GM12891 (cell line): ENCODE measurements around the gene HS1BP3.
A peak's percentile ranks its signal among the peaks of the same experiment; 100 is the strongest.

Experiments used
- DNase-seq: peaks from one replicate; pipeline ENCODE4 v3.0.0; 2011; ENCODE audit warnings: low spot score; ENCODE audit not compliant: insufficient read length
- FAIRE-seq: peaks from 2 replicates; lab custom pipeline; 2011; peaks lifted over from hg19 to GRCh38; lab: Jason Lieb, UNC
- PAX5 ChIP-seq: IDR thresholded peaks from 2 replicates; pipeline ENCODE4 v1.6.1; 2011; ENCODE audit warnings: low read length, moderate library complexity, mild to moderate bottlenecking; ENCODE audit not compliant: insufficient read depth, severe bottlenecking
- POLR2A ChIP-seq: IDR thresholded peaks from 2 replicates; pipeline ENCODE4 v1.6.1; 2011; ENCODE audit warnings: low read depth, low read length, control low read depth
- POLR2AphosphoS5 ChIP-seq: IDR thresholded peaks from 2 replicates; pipeline ENCODE4 v1.6.1; 2011; ENCODE audit warnings: low read depth, low read length, control low read depth
- POU2F2 ChIP-seq: IDR thresholded peaks from 2 replicates; pipeline ENCODE4 v1.6.1; 2011; ENCODE audit warnings: low read depth, mild to moderate bottlenecking, control low read depth, low read length, moderate library complexity
- SPI1 ChIP-seq: IDR thresholded peaks from 2 replicates; pipeline ENCODE4 v1.6.1; 2011; ENCODE audit warnings: low read depth, low read length, control low read depth
- TAF1 ChIP-seq: IDR thresholded peaks from 2 replicates; pipeline ENCODE4 v1.6.1; 2011; ENCODE audit warnings: low read depth, low read length, control low read depth

Gene HS1BP3

GRCh38 chr2:20668451-20668850 lies 17.6 kb upstream of the HS1BP3 start:
- TF ChIP-seq POLR2AphosphoS5 (no peak), TAF1 (no peak), SPI1 (no peak), POLR2A (no peak), PAX5 (no peak), POU2F2 (no peak)
- FAIRE-seq (no peak), DNase-seq (no peak)

- no peak for FAIRE-seq
- DNase-seq: no peak
- no peak for TF ChIP-seq PAX5
- TF ChIP-seq POLR2AphosphoS5: no peak
- no peak for TF ChIP-seq TAF1
- TF ChIP-seq SPI1: no peak
- no peak for TF ChIP-seq POLR2A
- TF ChIP-seq POU2F2: no peak
Measured at GRCh38 chr2:20667531-20668401, 16.9 kb upstream of the HS1BP3 start.

GRCh38 chr2:20667151-20667530 lies 16.2 kb upstream of the HS1BP3 start:
- DNase-seq (no peak), FAIRE-seq (no peak)
- TF ChIP-seq PAX5 (no peak), POU2F2 (no peak), POLR2AphosphoS5 (no peak), SPI1 (no peak)

- FAIRE-seq (peak; percentile 51), DNase-seq (peak; percentile 70)
- TF ChIP-seq SPI1 (no peak), TAF1 (no peak), POLR2A (no peak), PAX5 (no peak), POU2F2 (no peak), POLR2AphosphoS5 (no peak)
Measured at GRCh38 chr2:20666304-20667150, 15.6 kb upstream of the HS1BP3 start, which contains the start of gene GDF7. GDF7 (plus strand) TSS chr2:20667144; CDS start chr2:20667240, 96 bp downstream.

- DNase-seq (no peak), FAIRE-seq (peak; percentile 5)
- TF ChIP-seq SPI1 (no peak), PAX5 (no peak), POU2F2 (no peak)
Measured at GRCh38 chr2:20666005-20666303, 15.1 kb upstream of the HS1BP3 start.

GRCh38 chr2:20665243-20666004 lies 14.5 kb upstream of the HS1BP3 start:
- TF ChIP-seq SPI1 (no peak), TAF1 (no peak), POLR2AphosphoS5 (no peak), POU2F2 (no peak), POLR2A (no peak), PAX5 (no peak)
- FAIRE-seq: no peak
- DNase-seq: no peak

- TF ChIP-seq POU2F2: no peak
- no peak for FAIRE-seq
- no peak for DNase-seq
Measured at GRCh38 chr2:20664431-20665242, 13.7 kb upstream of the HS1BP3 start.

- DNase-seq: no peak
- TF ChIP-seq TAF1: no peak
- TF ChIP-seq PAX5: no peak
- TF ChIP-seq SPI1: no peak
- TF ChIP-seq POLR2AphosphoS5: no peak
- TF ChIP-seq POU2F2: no peak
- TF ChIP-seq POLR2A: no peak
- FAIRE-seq: no peak
Measured at GRCh38 chr2:20664071-20664390, 13.1 kb upstream of the HS1BP3 start.
